HEK293 (cell line): ENCODE results near the gene PNPLA2.

Experiments
- CTCF ChIA-PET: fragments of 350-600 bp; formaldehyde crosslinking; extraction: SDS; loops from one replicate; lab custom pipeline; 2021; ENCODE audit warnings: antibody characterized with exemption; lab: Yijun Ruan, JAX
- POLR2A ChIA-PET: fragments of 300-600 bp; formaldehyde crosslinking; extraction: SDS; loops from one replicate; lab custom pipeline; 2020; ENCODE audit warnings: antibody characterized with exemption, inconsistent platforms; lab: Yijun Ruan, JAX
- H3K27ac ChIP-seq: fragments of 200-500 bp; sonication (Bioruptor generic); 2 replicates; pipeline ENCODE4 v1.5.1; 2014; ENCODE audit warnings: low read depth, low read length, control low read depth, inconsistent platforms; ENCODE audit errors: extremely low read depth
- H3K36me3 ChIP-seq, 2 experiments: fragments of 200-500 bp in 1 of 2; sonication (Bioruptor generic) in 1 of 2; 1 replicate in 1 of 2; 2 replicates in 1 of 2; pipeline ENCODE4 v1.5.1; 2014 to 2017; ENCODE audit warnings: inconsistent platforms in 2 of 2, low read length in 2 of 2; ENCODE audit not compliant: control insufficient read depth in 2 of 2, insufficient read depth in 1 of 2
- H3K4me1 ChIP-seq: fragments of 200-500 bp; sonication (Bioruptor generic); 2 replicates; pipeline ENCODE4 v1.5.1; 2014; ENCODE audit warnings: mild to moderate bottlenecking, low read length, inconsistent platforms; ENCODE audit not compliant: control insufficient read depth, insufficient read depth
- H3K4me3 ChIP-seq: 2 replicates; pipeline ENCODE4 v1.5.1; 2011; ENCODE audit warnings: low read depth, mild to moderate bottlenecking, control low read depth, low read length, moderate library complexity
- H3K9me3 ChIP-seq: fragments of 200-500 bp; sonication (Bioruptor generic); 2 replicates; pipeline ENCODE4 v1.5.1; 2014; ENCODE audit warnings: low read depth, low read length, inconsistent platforms; ENCODE audit not compliant: control insufficient read depth, insufficient read depth
- GLIS1 ChIP-seq: fragments of 450-650 bp; formaldehyde crosslinking; IDR thresholded peaks from 2 replicates; pipeline ENCODE4 v1.5.1; 2016; ENCODE audit warnings: missing biosample characterization, missing genetic modification characterization
- GLIS2 ChIP-seq: fragments of 450-650 bp; formaldehyde crosslinking; IDR thresholded peaks from 2 replicates; pipeline ENCODE4 v1.5.1; 2016; ENCODE audit warnings: missing biosample characterization, missing genetic modification characterization
- KLF8 ChIP-seq: fragments of 450-650 bp; formaldehyde crosslinking; IDR thresholded peaks from 2 replicates; pipeline ENCODE4 v1.5.1; 2016; ENCODE audit warnings: missing biosample characterization, missing genetic modification characterization
- MEIS1 ChIP-seq: sonication (generic); formaldehyde crosslinking; IDR thresholded peaks from 2 replicates; pipeline ENCODE4 v1.8.1; 2022; ENCODE audit warnings: missing genetic modification reagents, mild to moderate bottlenecking, borderline replicate concordance
- MZF1 ChIP-seq: fragments of 450-650 bp; formaldehyde crosslinking; IDR thresholded peaks from 2 replicates; pipeline ENCODE4 v1.5.1; 2017; ENCODE audit warnings: missing biosample characterization, missing genetic modification characterization, borderline replicate concordance
- REST ChIP-seq: fragments of 450-650 bp; formaldehyde crosslinking; IDR thresholded peaks from 2 replicates; pipeline ENCODE4 v1.5.1; 2016; ENCODE audit warnings: missing biosample characterization, missing genetic modification characterization
- SALL2 ChIP-seq: fragments of 450-650 bp; formaldehyde crosslinking; IDR thresholded peaks from 2 replicates; pipeline ENCODE4 v1.5.0; 2017; ENCODE audit warnings: missing biosample characterization, mild to moderate bottlenecking, missing genetic modification characterization, borderline replicate concordance
- SP2 ChIP-seq: fragments of 450-650 bp; formaldehyde crosslinking; IDR thresholded peaks from 2 replicates; pipeline ENCODE4 v1.5.1; 2016; ENCODE audit warnings: missing biosample characterization, missing genetic modification characterization
- SP3 ChIP-seq: fragments of 450-650 bp; formaldehyde crosslinking; IDR thresholded peaks from 2 replicates; pipeline ENCODE4 v1.5.1; 2016; ENCODE audit warnings: missing biosample characterization, missing genetic modification characterization
- SP7 ChIP-seq: fragments of 450-650 bp; formaldehyde crosslinking; IDR thresholded peaks from 2 replicates; pipeline ENCODE4 v1.5.1; 2016; ENCODE audit warnings: missing biosample characterization, missing genetic modification characterization
- WT1 ChIP-seq: fragments of 450-650 bp; formaldehyde crosslinking; IDR thresholded peaks from 2 replicates; pipeline ENCODE4 v1.5.1; 2016; ENCODE audit warnings: missing biosample characterization, missing genetic modification characterization
- ZBTB21 ChIP-seq: fragments of 450-650 bp; formaldehyde crosslinking; IDR thresholded peaks from 2 replicates; pipeline ENCODE4 v1.5.1; 2017; ENCODE audit warnings: missing biosample characterization, missing genetic modification characterization
- ZBTB48 ChIP-seq: fragments of 450-650 bp; formaldehyde crosslinking; IDR thresholded peaks from 2 replicates; pipeline ENCODE4 v1.5.1; 2016; ENCODE audit warnings: missing biosample characterization, missing genetic modification characterization
- ZFP69B ChIP-seq: fragments of 450-650 bp; formaldehyde crosslinking; IDR thresholded peaks from 2 replicates; pipeline ENCODE4 v1.5.1; 2016; ENCODE audit warnings: missing biosample characterization, missing genetic modification characterization
- ZNF169 ChIP-seq: fragments of 450-650 bp; formaldehyde crosslinking; IDR thresholded peaks from 2 replicates; pipeline ENCODE4 v1.5.1; 2016; ENCODE audit warnings: missing biosample characterization, missing genetic modification characterization
- ZNF23 ChIP-seq: fragments of 450-650 bp; formaldehyde crosslinking; IDR thresholded peaks from 2 replicates; pipeline ENCODE4 v1.5.1; 2016; ENCODE audit warnings: missing biosample characterization, missing genetic modification characterization, borderline replicate concordance
- ZNF239 ChIP-seq: fragments of 450-650 bp; formaldehyde crosslinking; IDR thresholded peaks from 2 replicates; pipeline ENCODE4 v1.5.1; 2016; ENCODE audit warnings: missing biosample characterization, missing genetic modification characterization
- ZNF341 ChIP-seq: fragments of 450-650 bp; formaldehyde crosslinking; IDR thresholded peaks from 2 replicates; pipeline ENCODE4; 2016; ENCODE audit warnings: low read depth, missing biosample characterization, missing genetic modification characterization
- ZNF366 ChIP-seq: fragments of 450-650 bp; formaldehyde crosslinking; conservative IDR thresholded peaks from 2 replicates; pipeline ENCODE4 v1.5.1; 2016; ENCODE audit warnings: missing biosample characterization, missing genetic modification characterization
- ZNF394 ChIP-seq: fragments of 450-650 bp; formaldehyde crosslinking; IDR thresholded peaks from 2 replicates; pipeline ENCODE4 v1.5.1; 2016; ENCODE audit warnings: missing biosample characterization, missing genetic modification characterization, mild to moderate bottlenecking, moderate library complexity, borderline replicate concordance
- ZNF510 ChIP-seq: fragments of 450-650 bp; formaldehyde crosslinking; IDR thresholded peaks from 2 replicates; pipeline ENCODE4 v1.5.1; 2018; ENCODE audit warnings: mild to moderate bottlenecking, missing genetic modification characterization, missing biosample characterization; ENCODE audit not compliant: insufficient replicate concordance
- ZNF600 ChIP-seq: fragments of 450-650 bp; formaldehyde crosslinking; IDR thresholded peaks from 2 replicates; pipeline ENCODE4 v1.5.1; 2016; ENCODE audit warnings: missing biosample characterization, missing genetic modification characterization
- ZNF626 ChIP-seq: fragments of 450-650 bp; sonication (Bioruptor Pico); formaldehyde crosslinking; IDR thresholded peaks from 2 replicates; pipeline ENCODE4 v1.5.1; 2018; ENCODE audit warnings: missing biosample characterization, missing genetic modification characterization, inconsistent platforms
- ZNF658 ChIP-seq: fragments of 450-650 bp; formaldehyde crosslinking; IDR thresholded peaks from 2 replicates; pipeline ENCODE4; 2016; ENCODE audit warnings: missing biosample characterization, missing genetic modification characterization
- ZNF747 ChIP-seq: fragments of 450-650 bp; formaldehyde crosslinking; IDR thresholded peaks from 2 replicates; pipeline ENCODE4 v1.5.1; 2016; ENCODE audit warnings: missing biosample characterization, missing genetic modification characterization
- TF ChIP-seq, protein P1 (sequence below): fragments of 450-650 bp; formaldehyde crosslinking; IDR thresholded peaks from 2 replicates; pipeline ENCODE4 v1.5.1; 2017; ENCODE audit warnings: missing biosample characterization, missing genetic modification characterization
- TF ChIP-seq, protein P2 (sequence below): fragments of 450-650 bp; formaldehyde crosslinking; IDR thresholded peaks from 2 replicates; pipeline ENCODE4 v1.5.1; 2017; ENCODE audit warnings: missing biosample characterization, missing genetic modification characterization
- TF ChIP-seq, protein P3 (sequence below): fragments of 450-650 bp; IDR thresholded peaks from 2 replicates; pipeline ENCODE4 v1.5.1; 2018; ENCODE audit warnings: missing biosample characterization, missing genetic modification characterization

PNPLA2 gene

GRCh38 chr11:843818-844692 lies 25.3 kb downstream of the PNPLA2 start:
- Histone ChIP-seq H3K9me3 (no peaks in the 10 kb centered on the region), H3K27ac (no peak overlapping the region), H3K36me3 (peaks cover 0 to 22% of the 10 kb centered on the region in 2 experiments; a peak in 1 of 3 replicates), H3K4me3 (peak overlapping the region; percentile 2), H3K4me1 (0 out of 2 replicates have a peak, but pooled peaks cover 6% of the 10 kb centered on the region)
- ChIA-PET CTCF (interaction anchor here (0.7 to 1.0 kb wide), 6 partner anchors 8 to 206 kb away, joined by 3 to 4 read pairs (median 3); no protein-coding TSS in a partner anchor), POLR2A (interaction anchor here (0.7 to 6.9 kb wide), 14 partner anchors 13 to 245 kb away, joined by 3 to 70 read pairs (median 4); partner anchors contain the start of genes CD151, CEND1, CRACR2B and PNPLA2)
- TF ChIP-seq ZBTB21 (tag by site-specific recombination) (no peak), ZNF341 (tag by site-specific recombination) (0 out of 2 replicates have a peak, but pooled peaks have one; percentile 18), ZNF169 (no peak), SP3 (tag by site-specific recombination) (0 out of 2 replicates have a peak, but pooled peaks have one; percentile 14), REST (peak; percentile 80), GLIS1 (tag by site-specific recombination) (peak; percentile 67), WT1 (tag by site-specific recombination) (peak; percentile 53; the same call in 1 of the 2 replicates), MEIS1 (CRISPR knock-in tag) (no peak), SP7 (tag by site-specific recombination) (peak; percentile 44), ZNF510 (no peak), SP2 (peak; percentile 55), ZNF658 (tag by site-specific recombination) (no peak), GLIS2 (tag by site-specific recombination) (peak; percentile 38; the same call in 1 of the 2 replicates), ZBTB48 (tag by site-specific recombination) (0 out of 2 replicates have a peak, but pooled peaks have one; percentile 11), MZF1 (tag by site-specific recombination) (no peak), ZNF747 (no peak), ZNF366 (tag by site-specific recombination) (0 out of 2 replicates have a peak, but pooled peaks have one; percentile 12), ZNF394 (tag by site-specific recombination) (no peak), ZNF626 (tag by site-specific recombination) (no peak), KLF8 (tag by site-specific recombination) (peak; percentile 9; the same call in 1 of the 2 replicates), ZFP69B (tag by site-specific recombination) (no peak), SALL2 (tag by site-specific recombination) (no peak), ZNF600 (tag by site-specific recombination) (peak; percentile 74; the same call in 1 of the 2 replicates), ZNF23 (tag by site-specific recombination) (no peak), ZNF239 (tag by site-specific recombination) (no peak)
- TF ChIP-seq, protein P1, sequence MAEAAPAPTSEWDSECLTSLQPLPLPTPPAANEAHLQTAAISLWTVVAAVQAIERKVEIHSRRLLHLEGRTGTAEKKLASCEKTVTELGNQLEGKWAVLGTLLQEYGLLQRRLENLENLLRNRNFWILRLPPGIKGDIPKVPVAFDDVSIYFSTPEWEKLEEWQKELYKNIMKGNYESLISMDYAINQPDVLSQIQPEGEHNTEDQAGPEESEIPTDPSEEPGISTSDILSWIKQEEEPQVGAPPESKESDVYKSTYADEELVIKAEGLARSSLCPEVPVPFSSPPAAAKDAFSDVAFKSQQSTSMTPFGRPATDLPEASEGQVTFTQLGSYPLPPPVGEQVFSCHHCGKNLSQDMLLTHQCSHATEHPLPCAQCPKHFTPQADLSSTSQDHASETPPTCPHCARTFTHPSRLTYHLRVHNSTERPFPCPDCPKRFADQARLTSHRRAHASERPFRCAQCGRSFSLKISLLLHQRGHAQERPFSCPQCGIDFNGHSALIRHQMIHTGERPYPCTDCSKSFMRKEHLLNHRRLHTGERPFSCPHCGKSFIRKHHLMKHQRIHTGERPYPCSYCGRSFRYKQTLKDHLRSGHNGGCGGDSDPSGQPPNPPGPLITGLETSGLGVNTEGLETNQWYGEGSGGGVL (tag by site-specific recombination) = peak; percentile 58; the same call in 1 of the 2 replicates
- TF ChIP-seq, protein P2, sequence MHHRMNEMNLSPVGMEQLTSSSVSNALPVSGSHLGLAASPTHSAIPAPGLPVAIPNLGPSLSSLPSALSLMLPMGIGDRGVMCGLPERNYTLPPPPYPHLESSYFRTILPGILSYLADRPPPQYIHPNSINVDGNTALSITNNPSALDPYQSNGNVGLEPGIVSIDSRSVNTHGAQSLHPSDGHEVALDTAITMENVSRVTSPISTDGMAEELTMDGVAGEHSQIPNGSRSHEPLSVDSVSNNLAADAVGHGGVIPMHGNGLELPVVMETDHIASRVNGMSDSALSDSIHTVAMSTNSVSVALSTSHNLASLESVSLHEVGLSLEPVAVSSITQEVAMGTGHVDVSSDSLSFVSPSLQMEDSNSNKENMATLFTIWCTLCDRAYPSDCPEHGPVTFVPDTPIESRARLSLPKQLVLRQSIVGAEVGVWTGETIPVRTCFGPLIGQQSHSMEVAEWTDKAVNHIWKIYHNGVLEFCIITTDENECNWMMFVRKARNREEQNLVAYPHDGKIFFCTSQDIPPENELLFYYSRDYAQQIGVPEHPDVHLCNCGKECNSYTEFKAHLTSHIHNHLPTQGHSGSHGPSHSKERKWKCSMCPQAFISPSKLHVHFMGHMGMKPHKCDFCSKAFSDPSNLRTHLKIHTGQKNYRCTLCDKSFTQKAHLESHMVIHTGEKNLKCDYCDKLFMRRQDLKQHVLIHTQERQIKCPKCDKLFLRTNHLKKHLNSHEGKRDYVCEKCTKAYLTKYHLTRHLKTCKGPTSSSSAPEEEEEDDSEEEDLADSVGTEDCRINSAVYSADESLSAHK (tag by site-specific recombination) = no peak
- TF ChIP-seq, protein P3, sequence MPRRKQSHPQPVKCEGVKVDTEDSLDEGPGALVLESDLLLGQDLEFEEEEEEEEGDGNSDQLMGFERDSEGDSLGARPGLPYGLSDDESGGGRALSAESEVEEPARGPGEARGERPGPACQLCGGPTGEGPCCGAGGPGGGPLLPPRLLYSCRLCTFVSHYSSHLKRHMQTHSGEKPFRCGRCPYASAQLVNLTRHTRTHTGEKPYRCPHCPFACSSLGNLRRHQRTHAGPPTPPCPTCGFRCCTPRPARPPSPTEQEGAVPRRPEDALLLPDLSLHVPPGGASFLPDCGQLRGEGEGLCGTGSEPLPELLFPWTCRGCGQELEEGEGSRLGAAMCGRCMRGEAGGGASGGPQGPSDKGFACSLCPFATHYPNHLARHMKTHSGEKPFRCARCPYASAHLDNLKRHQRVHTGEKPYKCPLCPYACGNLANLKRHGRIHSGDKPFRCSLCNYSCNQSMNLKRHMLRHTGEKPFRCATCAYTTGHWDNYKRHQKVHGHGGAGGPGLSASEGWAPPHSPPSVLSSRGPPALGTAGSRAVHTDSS = no peak
